H4 (cell line): ENCODE data around the gene CDC42BPG. TPM values are rescaled to one million over a fixed set of nuclear protein-coding genes. Genes with fewer than 3 reads are reported as not detected.

ENCODE experiments used
- DNase-seq: peaks from one replicate; pipeline ENCODE4 v3.0.0-alpha.2; 2015; ENCODE audit warnings: low spot score
- total RNA-seq: library from RNA; depleted of rRNA; stranded (reverse); fragments of >200 nt; shearing (Covaris generic); gene quantifications from 2 replicates; pipeline ENCODE4 v1.2.3, GENCODE V29; 2014

CDC42BPG gene
- total RNA-seq, 1 experiment from 2014 or later, result 0.02 TPM

- DNase-seq, result no peak
Observed at GRCh38 chr11:64864473-64865285, 20.2 kb upstream of the CDC42BPG start.

- no peak for DNase-seq
Observed at GRCh38 chr11:64864135-64864472, 19.7 kb upstream of the CDC42BPG start.

- DNase-seq, result no peak
Observed at GRCh38 chr11:64863391-64864060, 19.1 kb upstream of the CDC42BPG start.

- DNase-seq, result no peak
Observed at GRCh38 chr11:64862987-64863390, 18.5 kb upstream of the CDC42BPG start.

- DNase-seq, result no peak
Observed at GRCh38 chr11:64861227-64861975, 16.9 kb upstream of the CDC42BPG start.

GRCh38 chr11:64859542-64860414 lies 15.3 kb upstream of the CDC42BPG start:
- no peak for DNase-seq

GRCh38 chr11:64858467-64859263 lies 14.2 kb upstream of the CDC42BPG start:
- DNase-seq, result no peak

GRCh38 chr11:64857485-64857884 lies 13.0 kb upstream of the CDC42BPG start:
- no peak for DNase-seq

- DNase-seq, result peak; percentile 86
Observed at GRCh38 chr11:64856382-64857227, 12.2 kb upstream of the CDC42BPG start.

- no peak for DNase-seq
Observed at GRCh38 chr11:64855596-64856304, 11.3 kb upstream of the CDC42BPG start.

GRCh38 chr11:64854534-64855502 lies 10.4 kb upstream of the CDC42BPG start:
- peak; percentile 95 for DNase-seq

GRCh38 chr11:64854157-64854533 lies 9.7 kb upstream of the CDC42BPG start:
- DNase-seq, result no peak

GRCh38 chr11:64853709-64854108 lies 9.3 kb upstream of the CDC42BPG start:
- DNase-seq, result no peak

GRCh38 chr11:64852804-64853509 lies 8.5 kb upstream of the CDC42BPG start:
- no peak for DNase-seq

- DNase-seq, result no peak
Observed at GRCh38 chr11:64851831-64852351, 7.4 kb upstream of the CDC42BPG start.

GRCh38 chr11:64850979-64851567 lies 6.6 kb upstream of the CDC42BPG start:
- peak; percentile 50 for DNase-seq
